ENCODE measurements around the gene DMKN. TPM values are rescaled to one million over a fixed set of nuclear protein-coding genes. Genes with fewer than 3 reads are reported as not detected.

DMKN gene
- total and polyA plus RNA-seq, 9 of the 15 experiments (the other 6 are each of a cell fraction or from before 2014, with no cell fraction given): 0.36 to 0.53 TPM; not detected in 7

DNA sequence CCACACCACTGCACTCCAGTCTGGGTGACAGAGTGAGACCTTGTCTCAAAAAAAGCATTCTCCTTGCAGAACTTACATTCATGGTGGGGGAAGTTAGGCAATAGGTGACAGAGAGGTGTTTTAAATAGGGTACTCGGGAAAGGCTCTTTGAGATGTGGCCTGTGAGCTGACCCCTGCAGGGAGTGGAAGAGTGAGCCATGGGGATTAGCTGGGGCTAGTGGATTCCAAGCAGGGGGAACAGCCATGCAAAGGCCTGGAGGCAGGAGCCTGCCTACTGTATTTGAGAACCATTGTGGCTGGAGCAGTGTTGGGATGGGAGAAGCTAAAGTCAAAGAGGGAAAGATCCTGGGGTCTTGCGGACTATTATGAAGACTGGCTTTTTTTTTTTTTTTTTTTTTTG, 3.9 kb upstream of the DMKN start:
- BruUV-seq (replicated peaks): no TSS peak
- peaks cover 0 to 18% of the 10 kb centered on the region in 2 experiments; a peak in 4 of 5 replicates for H3K4me1 ChIP-seq (replicated peaks in 1 of 2; ENCODE audit: control insufficient read depth in 2 of 2, insufficient read depth in 2 of 2, low read length in 2 of 2)
- CTCF ChIA-PET (ENCODE audit: low intra/inter-chr PET ratio): no interaction called here
- DNase-seq (ENCODE audit: extremely low read depth in 1 of 4, low spot score in 3 of 4) (no peak), FAIRE-seq (no peak), ATAC-seq (no peak)
- no peaks in the 10 kb centered on the region for H3K79me2 ChIP-seq (ENCODE audit: control insufficient read depth, insufficient read depth, low read length)
- no peak overlapping the region for H3K4me3 ChIP-seq
- in situ Hi-C loops (cut with MboI): no loop called here
- H3K27me3 ChIP-seq (ENCODE audit: control insufficient read depth in 2 of 2, insufficient read depth in 2 of 2, low read length in 2 of 2): peaks cover 20 to 62% of the 10 kb centered on the region in 2 experiments; a peak in 4 of 5 replicates
- no peak overlapping the region for H2AFZ ChIP-seq (ENCODE audit: low read depth, low read length)
- H3K36me3 ChIP-seq (ENCODE audit: control insufficient read depth, insufficient read depth, low read length): no peaks in the 10 kb centered on the region
- peaks cover 2% of the 10 kb centered on the region for H3K9me1 ChIP-seq (ENCODE audit: control insufficient read depth, insufficient read depth, low read length)
- H4K20me1 ChIP-seq (replicated peaks; ENCODE audit: control insufficient read depth, insufficient read depth, low read length): peaks cover 12% of the 10 kb centered on the region; the same call in 1 of the 2 replicates
- no peak overlapping the region for H3K9ac ChIP-seq (ENCODE audit: insufficient read depth in 1 of 2, low read depth in 2 of 2, low read length in 2 of 2)
- H3K27ac ChIP-seq (ENCODE audit: extremely low read depth, low read depth, low read length): no peak overlapping the region
- WGBS (ENCODE audit: insufficient coverage, low coverage, missing lambda C conversion rate): 0% methylated on average over 2 of the region's 2 CpGs
- intact Hi-C loops (cut with micrococcal nuclease): no loop called here
- H3K4me2 ChIP-seq (ENCODE audit: insufficient read depth, low read length): no peak overlapping the region
- no peaks in the 10 kb centered on the region for H3K9me3 ChIP-seq (replicated peaks; ENCODE audit: control insufficient read depth, insufficient read depth, low read depth, low read length)
- POLR2A ChIA-PET: interaction anchor here (0.7 kb wide), 1 partner anchor 490 kb away, joined by 3 read pairs; no protein-coding TSS in a partner anchor
- TF ChIP-seq LARP7 (IDR thresholded peaks at IDR 0.05) (no peak), TEAD1 (CRISPR knock-in tag; IDR thresholded peaks at IDR 0.05) (no peak), ZFP30 (CRISPR knock-in tag; IDR thresholded peaks at IDR 0.05; ENCODE audit: borderline replicate concordance) (no peak), IFI16 (CRISPR knock-in tag; IDR thresholded peaks at IDR 0.05) (no peak), PTBP1 (IDR thresholded peaks at IDR 0.05; ENCODE audit: low read depth, low read length) (no peak), NCOA1 (IDR thresholded peaks at IDR 0.05; ENCODE audit: low read depth) (no peak), NONO (IDR thresholded peaks at IDR 0.05; ENCODE audit: low read depth in 2 of 2, low read length in 1 of 2) (no peak), MYBL2 (IDR thresholded peaks at IDR 0.05; ENCODE audit: low read depth) (no peak), MYBL2 (CRISPR knock-in tag; IDR thresholded peaks at IDR 0.05; ENCODE audit: borderline replicate concordance) (no peak)
- TF ChIP-seq, protein P1, sequence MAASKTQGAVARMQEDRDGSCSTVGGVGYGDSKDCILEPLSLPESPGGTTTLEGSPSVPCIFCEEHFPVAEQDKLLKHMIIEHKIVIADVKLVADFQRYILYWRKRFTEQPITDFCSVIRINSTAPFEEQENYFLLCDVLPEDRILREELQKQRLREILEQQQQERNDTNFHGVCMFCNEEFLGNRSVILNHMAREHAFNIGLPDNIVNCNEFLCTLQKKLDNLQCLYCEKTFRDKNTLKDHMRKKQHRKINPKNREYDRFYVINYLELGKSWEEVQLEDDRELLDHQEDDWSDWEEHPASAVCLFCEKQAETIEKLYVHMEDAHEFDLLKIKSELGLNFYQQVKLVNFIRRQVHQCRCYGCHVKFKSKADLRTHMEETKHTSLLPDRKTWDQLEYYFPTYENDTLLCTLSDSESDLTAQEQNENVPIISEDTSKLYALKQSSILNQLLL (CRISPR knock-in tag; IDR thresholded peaks at IDR 0.05; ENCODE audit: borderline replicate concordance): no peak
